Jurkat, Clone E6-1 (cell line): ENCODE results near the gene PLCL2.
"Not testable (repeated sequence)": the region's sequence is repeated elsewhere in the genome, so short reads cannot be mapped to it uniquely, and the experiment has no call there.

ENCODE experiments used
- DNase-seq: peaks from one replicate; pipeline ENCODE4 v3.0.0-alpha.2; 2011; ENCODE audit warnings: low read depth, low spot score
- H3K4me3 ChIP-seq: 2 replicates; pipeline ENCODE4 v1.5.1; 2011; ENCODE audit warnings: mild to moderate bottlenecking, low read length, control low read depth, moderate library complexity

Gene PLCL2

GRCh38 chr3:17119201-17120072 lies 234.7 kb downstream of the PLCL2 start:
- no peak for DNase-seq
- no peak overlapping the region for H3K4me3 ChIP-seq

- no peak overlapping the region for H3K4me3 ChIP-seq
- no peak for DNase-seq
These were observed 235.4 kb downstream of the PLCL2 start for GRCh38 chr3:17120115-17120514.

DNA sequence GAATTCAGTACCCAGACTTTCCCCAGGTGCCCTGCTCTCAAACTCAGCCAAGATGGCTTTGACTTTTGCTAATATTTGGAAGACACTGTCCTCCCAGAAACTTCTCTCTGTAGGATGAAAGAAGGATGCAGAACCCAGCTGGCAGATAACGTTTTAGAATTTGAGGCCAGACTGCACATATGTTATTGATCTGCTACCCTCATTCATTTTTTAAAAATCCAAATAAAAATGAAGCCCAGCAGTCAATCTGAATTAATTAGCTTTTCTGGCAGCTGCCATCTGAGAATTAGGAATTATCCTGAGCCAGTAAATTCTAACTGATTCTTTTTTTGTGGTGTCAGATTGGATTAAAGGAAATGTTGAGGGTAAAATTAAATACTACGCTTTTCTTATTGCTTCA lies 236.6 kb downstream of the PLCL2 start:
- H3K4me3 ChIP-seq, result no peak overlapping the region
- no peak for DNase-seq

DNA sequence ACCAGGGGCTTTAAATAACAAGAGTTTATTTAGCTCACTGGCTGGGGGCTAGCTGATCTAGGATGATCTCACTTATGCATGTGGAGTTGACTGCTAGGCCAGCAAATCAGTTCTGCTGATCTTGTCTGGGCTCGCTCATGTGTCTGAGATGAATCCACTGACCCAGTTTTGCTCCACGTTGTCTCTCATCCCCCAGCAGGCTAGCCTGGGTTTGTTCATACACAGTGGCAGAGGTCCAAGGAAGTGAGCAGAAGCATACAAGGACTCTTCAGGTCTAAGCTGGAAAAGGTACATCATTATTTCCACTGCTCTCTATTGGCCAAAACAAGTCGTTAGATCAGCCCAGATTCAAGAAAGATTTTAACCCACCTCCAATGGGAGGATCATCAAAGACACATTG lies 238.0 kb downstream of the PLCL2 start:
- no peak for DNase-seq

DNA sequence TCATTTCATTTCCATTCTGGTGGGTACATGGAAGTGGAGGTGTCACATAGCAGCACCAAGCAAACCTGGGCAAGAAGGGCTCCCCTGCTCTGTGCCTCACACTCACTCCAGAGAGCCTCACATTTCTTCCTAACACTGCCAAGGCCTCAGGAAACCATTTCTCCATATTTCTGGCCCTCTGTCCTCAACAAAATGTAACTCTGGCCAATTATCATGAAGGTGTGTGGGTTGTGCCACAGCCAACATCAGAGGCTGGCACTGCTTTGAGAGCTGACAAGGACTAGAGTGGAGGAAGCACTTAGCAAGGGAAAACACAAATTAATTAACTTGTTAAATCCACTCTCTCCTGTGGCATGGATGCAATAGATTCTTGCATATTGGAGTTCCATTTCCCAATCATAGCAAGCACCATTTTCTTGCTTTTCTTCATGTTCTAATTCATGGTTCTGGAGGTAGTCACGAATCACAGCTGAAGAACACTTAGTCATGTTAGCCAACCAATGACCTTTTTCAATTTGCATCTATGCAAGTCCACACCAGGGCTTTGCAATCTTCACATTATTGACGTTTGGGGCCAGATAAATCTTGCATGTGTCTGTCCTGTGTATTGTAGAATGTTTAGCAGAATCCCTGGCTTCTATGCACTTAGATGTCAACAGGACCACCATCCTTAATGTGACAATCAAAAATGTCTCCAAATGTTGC lies 241.1 kb downstream of the PLCL2 start:
- no peak for DNase-seq
- no peak overlapping the region for H3K4me3 ChIP-seq

More for the DNA sequence above, 238.0 kb downstream of the PLCL2 start:
- no peak overlapping the region for H3K4me3 ChIP-seq

GRCh38 chr3:17128671-17129070 lies 243.9 kb downstream of the PLCL2 start:
- H3K4me3 ChIP-seq, DNase-seq: not testable (repeated sequence)

DNA sequence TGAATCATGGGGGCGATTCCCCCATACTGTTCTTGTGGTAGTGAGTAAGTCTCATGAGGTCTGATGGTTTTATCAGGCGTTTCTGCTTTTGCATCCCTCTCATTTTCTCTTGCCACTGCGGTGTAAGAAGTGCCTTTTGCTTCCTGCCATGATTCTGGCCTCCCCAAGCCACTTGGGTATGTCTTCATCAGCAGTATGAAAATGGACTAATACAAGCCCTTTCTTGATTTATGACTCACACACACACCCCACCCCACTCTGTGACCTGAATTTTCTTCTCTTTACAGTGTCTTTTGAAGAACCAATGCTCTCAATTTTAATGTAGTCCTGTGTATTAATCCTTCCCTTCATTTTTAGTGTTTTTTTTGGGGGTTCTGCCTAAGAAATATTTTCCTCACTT lies 244.8 kb downstream of the PLCL2 start:
- no peak overlapping the region for H3K4me3 ChIP-seq
- no peak for DNase-seq

GRCh38 chr3:17130956-17131355 lies 246.2 kb downstream of the PLCL2 start:
- DNase-seq, result no peak
- no peak overlapping the region for H3K4me3 ChIP-seq

GRCh38 chr3:17132286-17133115 lies 247.7 kb downstream of the PLCL2 start:
- DNase-seq, result no peak
- no peak overlapping the region for H3K4me3 ChIP-seq

DNA sequence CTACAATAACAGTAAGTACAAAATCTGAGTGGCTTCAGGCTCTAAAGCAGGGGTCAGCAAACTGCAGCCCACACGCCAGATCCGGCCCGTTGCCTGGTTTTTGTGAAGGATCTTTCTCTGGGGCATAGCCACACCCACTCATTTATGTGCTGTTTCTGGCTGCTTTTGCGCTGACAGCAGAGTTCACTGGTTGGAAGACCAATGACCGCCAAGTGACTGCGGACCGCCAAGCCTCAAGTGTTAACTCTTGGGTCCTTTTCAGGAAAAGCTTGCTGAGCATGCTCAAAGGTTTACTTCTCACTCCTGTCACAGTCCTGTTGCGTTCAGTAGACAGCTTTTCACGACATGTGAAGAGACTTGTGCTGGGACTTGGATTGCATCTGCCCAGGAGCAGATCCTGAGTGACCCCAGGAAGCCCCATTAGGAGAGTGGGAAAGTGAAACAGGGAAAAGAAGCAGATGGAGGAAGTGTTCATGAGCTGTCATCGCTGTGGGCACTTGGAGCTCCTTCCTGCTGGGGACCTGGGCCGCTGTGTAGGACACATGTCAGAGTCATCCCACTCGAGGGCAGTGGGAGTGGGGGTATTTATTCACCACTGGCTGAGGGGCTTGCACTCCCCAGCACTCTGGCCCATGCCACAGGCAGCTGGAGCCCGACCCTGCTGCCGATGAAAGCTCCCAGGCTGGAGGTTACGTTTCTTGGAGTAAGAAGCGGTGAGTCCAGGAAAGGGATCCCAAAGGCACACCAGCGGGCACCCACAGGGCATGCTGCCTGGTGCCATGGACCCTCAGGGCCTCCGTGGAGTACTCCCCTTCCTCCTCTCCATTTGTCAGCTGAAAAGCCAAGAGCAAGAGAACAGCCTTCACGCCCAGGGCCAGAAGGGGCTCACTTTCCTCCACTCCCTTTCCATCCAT lies 249.1 kb downstream of the PLCL2 start:
- DNase-seq, result no peak
- no peak overlapping the region for H3K4me3 ChIP-seq

DNA sequence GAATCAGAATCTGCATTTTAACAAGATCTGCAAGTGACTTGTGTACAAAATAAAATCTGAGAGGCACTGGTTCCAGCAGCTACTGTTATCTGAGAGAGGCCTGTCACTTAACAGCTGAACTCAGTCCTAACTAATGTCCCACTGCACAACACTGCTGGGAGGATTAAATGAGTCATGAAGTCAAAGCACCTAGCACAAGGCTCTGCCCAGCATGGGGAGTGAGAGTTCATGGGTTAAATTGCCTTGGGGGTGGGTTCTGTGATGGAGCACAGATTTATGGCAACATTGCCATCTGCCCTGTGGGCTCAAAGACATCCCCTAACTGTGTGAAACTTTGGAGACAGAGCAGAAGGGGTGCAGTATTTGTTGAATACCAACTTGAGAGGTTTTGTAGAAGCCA lies 250.9 kb downstream of the PLCL2 start:
- no peak overlapping the region for H3K4me3 ChIP-seq
- no peak for DNase-seq

GRCh38 chr3:17136136-17136721 lies 251.5 kb downstream of the PLCL2 start:
- no peak for DNase-seq
- H3K4me3 ChIP-seq, result no peak overlapping the region

GRCh38 chr3:17137321-17137826 lies 252.6 kb downstream of the PLCL2 start:
- no peak for DNase-seq
- no peak overlapping the region for H3K4me3 ChIP-seq

DNA sequence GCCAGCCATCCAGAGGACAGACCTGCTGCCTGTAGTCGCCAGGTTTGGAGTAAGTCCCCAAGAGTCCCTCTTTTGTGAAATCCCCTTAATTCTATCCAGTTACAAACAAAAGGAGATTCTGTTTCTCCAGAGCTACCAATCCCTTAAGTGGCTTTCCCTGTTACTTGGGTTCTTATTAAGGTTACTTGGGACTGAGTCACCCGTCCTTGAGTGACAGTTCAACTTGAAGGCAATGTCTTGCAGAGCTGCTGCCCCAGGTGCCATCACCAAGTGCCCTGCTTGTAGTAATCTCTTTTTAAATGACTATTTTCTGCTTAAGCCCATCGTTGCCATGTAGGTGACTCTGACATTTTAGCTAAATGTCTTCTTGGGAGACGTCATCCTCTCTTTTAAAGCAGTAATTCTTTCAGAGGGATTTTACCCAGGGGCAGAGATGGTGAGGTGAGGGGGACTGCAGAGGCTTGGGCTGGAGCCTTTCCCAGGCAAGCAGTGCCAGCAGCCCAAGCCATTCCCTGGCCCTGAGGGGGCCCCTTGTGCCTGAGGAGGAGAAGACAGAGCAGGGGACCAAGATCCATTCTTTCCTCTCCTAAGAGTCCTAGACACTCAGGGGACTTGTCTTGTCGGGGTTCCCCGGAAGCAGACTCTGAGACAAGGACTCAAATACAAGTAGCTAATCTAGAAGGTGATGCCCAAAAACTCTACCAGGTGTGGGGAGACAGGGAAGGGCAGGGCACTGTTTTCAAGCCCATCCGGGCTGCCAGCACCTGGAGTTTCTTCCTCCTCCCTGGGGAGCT lies 253.7 kb downstream of the PLCL2 start:
- no peak for DNase-seq

More for the DNA sequence above, 253.7 kb downstream of the PLCL2 start:
- H3K4me3 ChIP-seq, result no peak overlapping the region
